Kidney epithelial cell (primary cell): ENCODE data around the gene SNX33. TPM values are rescaled to one million over a fixed set of nuclear protein-coding genes. Genes with fewer than 3 reads are reported as not detected.
"Not testable (repeated sequence)": the region's sequence is repeated elsewhere in the genome, so short reads cannot be mapped to it uniquely, and the experiment has no call there.

Experiments
- DNase-seq: peaks from one replicate; pipeline ENCODE4 v3.0.0-alpha.2; 2010; ENCODE audit warnings: low read depth
- H3K27me3 ChIP-seq: 2 replicates; pipeline ENCODE4 v1.6.0; 2011; ENCODE audit warnings: low read length; ENCODE audit not compliant: control insufficient read depth, insufficient read depth
- H3K36me3 ChIP-seq: 2 replicates; pipeline ENCODE4 v1.5.1; 2011; ENCODE audit warnings: low read length; ENCODE audit not compliant: control insufficient read depth, insufficient read depth
- H3K4me3 ChIP-seq: 2 replicates; pipeline ENCODE4 v1.5.1; 2011; ENCODE audit warnings: low read depth, mild to moderate bottlenecking, control low read depth, low read length
- total RNA-seq: library from RNA; depleted of rRNA; stranded (reverse); fragments of >200 nt; gene quantifications from 2 replicates; pipeline ENCODE4 v1.2.3, GENCODE V29; 2015
- TF ChIP-seq, protein P1 (sequence below): IDR thresholded peaks from 2 replicates; pipeline ENCODE4 v1.5.1; 2011; ENCODE audit warnings: mild to moderate bottlenecking, moderate library complexity, low read length, control low read depth, inconsistent platforms; ENCODE audit not compliant: insufficient read depth, poor library complexity, severe bottlenecking

SNX33 gene
- total RNA-seq, 1 donor from 2014 or later = 23.4 TPM

DNA sequence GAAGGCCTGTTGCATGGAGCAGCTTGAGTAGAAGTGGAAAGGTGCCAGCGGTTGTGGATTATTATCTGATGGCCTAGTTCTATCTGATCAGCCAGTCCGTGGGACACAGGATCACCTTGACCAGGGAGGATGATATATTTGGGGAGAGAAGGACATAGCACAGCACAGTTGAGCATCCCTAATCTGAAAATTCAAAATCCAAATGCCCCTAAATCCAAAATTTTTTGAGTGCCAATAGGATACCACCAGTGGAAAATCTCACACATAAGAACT lies 58.9 kb downstream of the SNX33 start:
- DNase-seq = no peak
- Histone ChIP-seq H3K36me3 (no peaks in the 10 kb centered on the region), H3K27me3 (no peaks in the 10 kb centered on the region), H3K4me3 (no peak overlapping the region)
- TF ChIP-seq, protein P1, sequence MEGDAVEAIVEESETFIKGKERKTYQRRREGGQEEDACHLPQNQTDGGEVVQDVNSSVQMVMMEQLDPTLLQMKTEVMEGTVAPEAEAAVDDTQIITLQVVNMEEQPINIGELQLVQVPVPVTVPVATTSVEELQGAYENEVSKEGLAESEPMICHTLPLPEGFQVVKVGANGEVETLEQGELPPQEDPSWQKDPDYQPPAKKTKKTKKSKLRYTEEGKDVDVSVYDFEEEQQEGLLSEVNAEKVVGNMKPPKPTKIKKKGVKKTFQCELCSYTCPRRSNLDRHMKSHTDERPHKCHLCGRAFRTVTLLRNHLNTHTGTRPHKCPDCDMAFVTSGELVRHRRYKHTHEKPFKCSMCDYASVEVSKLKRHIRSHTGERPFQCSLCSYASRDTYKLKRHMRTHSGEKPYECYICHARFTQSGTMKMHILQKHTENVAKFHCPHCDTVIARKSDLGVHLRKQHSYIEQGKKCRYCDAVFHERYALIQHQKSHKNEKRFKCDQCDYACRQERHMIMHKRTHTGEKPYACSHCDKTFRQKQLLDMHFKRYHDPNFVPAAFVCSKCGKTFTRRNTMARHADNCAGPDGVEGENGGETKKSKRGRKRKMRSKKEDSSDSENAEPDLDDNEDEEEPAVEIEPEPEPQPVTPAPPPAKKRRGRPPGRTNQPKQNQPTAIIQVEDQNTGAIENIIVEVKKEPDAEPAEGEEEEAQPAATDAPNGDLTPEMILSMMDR = no peak

DNA sequence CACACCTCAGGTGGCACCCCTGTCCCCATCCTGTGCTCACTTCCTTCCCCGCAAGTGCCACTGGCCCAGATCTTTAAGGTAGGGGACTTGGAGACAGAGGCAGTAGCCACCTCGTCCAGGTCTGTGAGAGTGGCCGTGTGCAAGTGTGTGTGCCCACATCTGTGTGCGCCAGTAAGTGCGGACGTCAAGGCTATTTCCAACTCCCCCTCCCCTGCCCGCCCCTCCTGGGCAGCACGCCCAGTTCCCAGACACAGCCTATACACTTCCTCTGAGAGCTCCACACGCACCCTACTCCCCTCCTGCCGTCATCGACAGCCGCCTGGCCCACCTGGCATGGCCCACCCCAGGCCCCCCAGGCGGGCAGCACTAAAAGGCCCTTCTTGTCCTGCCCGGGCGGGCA lies 61.7 kb downstream of the SNX33 start:
- not testable (repeated sequence) for H3K27me3 ChIP-seq, DNase-seq, H3K36me3 ChIP-seq, H3K4me3 ChIP-seq

DNA sequence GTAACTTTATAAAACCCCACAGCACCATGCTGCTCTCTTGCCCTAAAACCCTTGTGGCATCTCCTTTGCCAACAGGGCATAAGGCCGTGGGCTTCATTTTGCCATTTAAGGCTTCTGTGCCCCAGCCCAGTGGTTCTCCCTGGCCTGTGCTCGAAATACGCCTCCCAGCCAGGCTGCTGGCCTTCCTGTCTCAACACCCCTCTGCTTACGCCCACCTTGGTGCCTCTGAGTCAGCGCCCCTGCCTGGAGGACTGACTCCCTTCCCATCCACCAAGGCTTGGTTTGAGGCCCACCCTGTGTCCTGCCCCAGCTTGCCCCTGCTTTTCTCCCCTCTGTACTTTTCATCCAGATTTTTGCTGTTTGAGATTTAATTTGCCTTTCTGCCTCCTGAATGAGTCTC lies 63.2 kb downstream of the SNX33 start:
- H3K27me3 ChIP-seq, DNase-seq: not testable (repeated sequence)

DNA sequence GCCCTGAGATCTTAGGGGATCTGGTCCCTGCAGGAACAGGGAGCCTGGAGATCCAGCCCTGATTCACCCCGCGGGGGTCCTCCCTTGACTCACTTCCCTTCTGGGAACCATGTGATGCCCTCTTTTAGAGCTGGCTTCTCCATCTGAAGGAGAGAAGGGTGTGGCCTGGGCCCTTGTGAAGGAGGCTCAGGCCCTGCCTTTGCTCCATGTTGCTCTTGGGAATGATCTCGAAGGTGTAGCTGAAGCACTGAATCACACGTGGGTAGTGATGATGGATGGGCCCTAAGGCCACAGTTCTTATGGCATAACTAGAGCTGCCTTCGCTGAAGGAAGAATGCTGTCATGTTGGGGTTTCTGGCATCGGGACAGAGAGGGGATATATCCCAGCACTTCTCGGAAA lies 63.8 kb downstream of the SNX33 start:
- not testable (repeated sequence) for H3K4me3 ChIP-seq, H3K27me3 ChIP-seq, DNase-seq, H3K36me3 ChIP-seq

More for the DNA sequence above, 63.2 kb downstream of the SNX33 start:
- not testable (repeated sequence) for H3K4me3 ChIP-seq, H3K36me3 ChIP-seq

Other genes starting within 250 kb of the SNX33 start
- 16.5 and 27.2 TPM in 2 replicates for gene SIN3A, start 196.2 kb upstream of the SNX33 start, total RNA-seq
- gene PTPN9, start 68.6 kb upstream of the SNX33 start, total RNA-seq = 37.2 and 39.0 TPM in 2 replicates
- 17.4 and 21.3 TPM in 2 replicates for gene SNUPN, start 22.2 kb upstream of the SNX33 start, total RNA-seq
- gene IMP3, start 7.7 kb upstream of the SNX33 start, total RNA-seq = 95.9 and 97.7 TPM in 2 replicates
- 1.2 and 1.7 TPM in 2 replicates for gene CSPG4, start 64.9 kb downstream of the SNX33 start, total RNA-seq
- gene UBE2Q2, start 195.5 kb downstream of the SNX33 start, total RNA-seq = 39.3 and 43.0 TPM in 2 replicates